Dedifferentiated amniotic fluid mesenchymal stem cell (primary cell): ENCODE results near the gene LSP1.
"Not testable (repeated sequence)": the region's sequence is repeated elsewhere in the genome, so short reads cannot be mapped to it uniquely, and the experiment has no call there.

ENCODE experiments used
- DNase-seq: peaks from one replicate; pipeline ENCODE4 v3.0.0-alpha.2; 2016; ENCODE audit errors: extremely low spot score

Gene LSP1

DNA sequence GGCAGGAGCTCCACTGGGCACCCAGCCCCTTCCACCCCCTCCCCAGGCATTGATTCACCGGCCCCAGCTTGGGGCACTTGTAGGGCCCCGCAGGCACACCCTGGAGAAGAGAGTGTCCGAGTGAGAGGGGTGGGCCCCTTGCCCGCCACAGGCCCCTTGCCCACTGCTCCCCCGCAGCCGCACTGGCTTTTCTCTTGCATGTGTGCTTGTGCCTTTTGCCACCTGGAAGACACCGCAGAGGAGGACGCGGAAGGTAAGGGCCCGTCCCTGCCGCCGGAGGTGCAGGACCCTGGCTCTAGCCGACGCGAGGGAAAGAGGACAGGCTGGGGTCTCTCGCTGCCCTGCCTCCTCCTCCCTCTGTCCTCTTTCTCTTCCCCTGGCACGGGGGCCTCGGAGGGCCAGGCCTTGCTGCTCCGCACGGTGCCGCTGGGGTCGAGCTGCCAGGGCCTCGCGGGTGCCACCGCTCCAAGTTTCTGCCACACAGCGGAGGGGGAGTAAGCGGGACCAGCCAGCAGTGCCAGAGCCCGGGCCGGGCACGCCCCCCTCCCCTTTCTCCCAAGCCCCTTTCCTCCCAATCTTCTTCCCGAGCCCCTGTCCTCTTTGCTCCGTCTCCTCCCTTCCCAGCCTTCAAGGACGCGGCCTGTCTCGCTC lies 76.1 kb downstream of the LSP1 start:
- DNase-seq = no peak

DNA sequence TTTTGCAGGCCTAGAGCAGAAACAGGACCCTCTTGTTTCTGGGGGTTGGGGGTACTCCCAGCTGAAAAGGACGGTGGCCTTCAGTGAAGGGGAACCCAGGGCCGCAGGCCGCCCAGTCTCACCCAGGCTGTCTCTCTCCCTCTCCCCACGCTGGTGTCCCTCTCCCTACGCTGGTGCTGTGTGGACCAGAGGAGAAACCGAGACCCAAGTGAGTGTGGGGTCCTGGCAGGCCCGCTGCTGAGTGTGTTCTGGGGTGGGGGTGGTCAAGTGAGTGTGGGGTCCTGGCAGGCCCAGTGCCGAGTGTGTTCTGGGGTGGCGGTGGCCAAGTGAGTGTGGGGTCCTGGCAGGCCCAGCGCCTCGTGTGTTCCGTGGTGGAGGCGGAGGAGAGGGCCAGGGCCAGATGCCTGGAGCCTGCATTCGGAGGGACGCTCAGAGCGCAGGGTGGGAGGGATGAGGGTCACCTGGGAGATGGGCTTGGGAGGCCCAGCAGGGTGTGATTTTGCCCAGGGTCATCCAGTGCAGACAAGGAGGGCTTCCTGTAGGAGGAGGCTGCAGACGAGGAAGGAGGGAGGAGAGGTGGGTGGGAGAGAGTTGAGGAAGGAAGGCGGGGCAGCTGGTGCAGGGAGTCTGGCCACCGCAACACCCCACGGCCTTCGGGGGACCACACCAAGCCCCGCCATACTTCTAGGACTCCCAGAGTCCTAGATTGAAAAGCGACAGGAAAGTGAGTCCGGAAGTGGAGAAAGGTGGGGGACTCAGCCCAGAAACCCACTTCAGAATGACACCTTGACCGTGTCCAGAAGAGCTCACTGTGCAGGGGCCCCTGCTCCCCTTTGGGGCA lies 77.0 kb downstream of the LSP1 start:
- no peak for DNase-seq

- DNase-seq = no peak
Measured at GRCh38 chr11:1930462-1930830, 77.6 kb downstream of the LSP1 start.

- peak; percentile 24 for DNase-seq
Measured at GRCh38 chr11:1931341-1932104, 78.6 kb downstream of the LSP1 start.

DNA sequence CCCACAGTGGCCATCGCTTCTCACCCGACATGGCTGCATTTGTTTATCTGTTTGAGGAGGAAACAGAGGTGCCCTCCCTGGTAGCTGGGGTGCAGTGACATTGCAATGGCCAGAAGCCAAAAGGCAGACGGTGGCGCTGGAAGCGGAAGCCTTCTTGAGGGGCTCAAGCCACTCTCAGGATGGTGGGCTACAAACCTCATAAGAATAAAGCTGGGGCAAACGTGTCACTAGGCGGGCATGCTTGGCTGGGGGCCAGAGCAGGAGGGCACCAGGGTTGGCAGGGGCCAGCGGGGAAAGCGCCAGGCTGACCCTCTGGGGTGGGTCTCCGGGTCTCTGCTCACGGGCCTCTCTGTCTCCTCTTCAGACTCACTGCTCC lies 79.2 kb downstream of the LSP1 start:
- no peak for DNase-seq

DNA sequence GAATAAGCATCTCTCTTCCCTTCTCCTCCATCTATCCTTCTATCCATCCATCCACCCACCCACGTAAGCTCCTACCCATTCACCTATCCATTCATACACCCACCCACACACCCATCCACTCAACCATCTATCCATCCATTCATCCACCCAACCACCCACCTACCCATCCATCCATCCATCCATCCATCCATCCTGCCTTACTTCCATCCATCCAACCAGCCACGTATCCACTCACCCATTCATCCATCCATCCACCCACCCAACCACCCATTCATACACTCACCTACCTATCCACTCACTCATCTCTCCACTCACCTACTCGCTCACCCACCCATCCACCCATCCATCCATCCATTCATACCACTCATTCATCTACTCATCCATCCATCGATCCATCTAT lies 79.8 kb downstream of the LSP1 start:
- DNase-seq = no peak

DNA sequence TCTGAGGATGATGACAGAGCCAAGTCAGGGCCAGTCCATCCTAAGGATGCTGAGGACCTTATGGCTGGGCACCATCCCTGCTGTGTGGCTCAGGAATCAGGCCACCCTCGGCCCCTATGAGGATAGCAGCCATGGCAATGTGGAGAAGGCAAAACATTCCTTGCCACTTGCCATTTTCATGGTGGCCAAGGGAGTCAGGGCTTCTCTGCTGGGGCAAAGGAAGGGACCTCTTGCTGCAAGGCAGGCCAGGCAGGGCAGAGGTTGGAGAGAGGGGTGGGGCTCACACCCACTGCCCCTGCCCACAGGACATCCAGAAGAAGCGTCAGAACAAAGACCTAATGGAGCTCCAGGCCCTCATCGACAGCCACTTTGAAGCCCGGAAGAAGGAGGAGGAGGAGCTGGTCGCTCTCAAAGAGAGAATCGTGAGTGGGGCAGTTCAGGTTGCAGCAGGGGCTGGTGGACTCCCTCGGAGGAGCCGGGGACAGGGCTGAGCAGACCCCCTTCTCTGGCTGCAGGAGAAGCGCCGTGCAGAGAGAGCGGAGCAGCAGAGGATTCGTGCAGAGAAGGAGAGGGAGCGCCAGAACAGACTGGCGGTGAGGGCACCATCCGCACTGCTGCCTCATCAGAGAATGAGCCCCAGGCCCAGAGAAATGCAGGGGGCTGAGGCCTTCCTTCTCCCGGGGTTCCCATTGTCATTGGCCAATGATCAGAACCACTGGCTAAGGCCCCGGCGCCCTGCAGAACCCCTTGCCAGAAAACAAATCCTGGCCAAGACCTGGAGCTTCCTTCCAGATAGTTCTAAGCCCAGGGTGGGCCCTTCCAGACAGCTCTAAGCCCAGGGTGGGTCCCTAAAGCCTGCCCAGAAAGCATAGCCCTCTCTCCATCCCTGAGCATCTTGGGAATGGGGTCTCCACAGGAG lies 80.8 kb downstream of the LSP1 start:
- no peak for DNase-seq

DNA sequence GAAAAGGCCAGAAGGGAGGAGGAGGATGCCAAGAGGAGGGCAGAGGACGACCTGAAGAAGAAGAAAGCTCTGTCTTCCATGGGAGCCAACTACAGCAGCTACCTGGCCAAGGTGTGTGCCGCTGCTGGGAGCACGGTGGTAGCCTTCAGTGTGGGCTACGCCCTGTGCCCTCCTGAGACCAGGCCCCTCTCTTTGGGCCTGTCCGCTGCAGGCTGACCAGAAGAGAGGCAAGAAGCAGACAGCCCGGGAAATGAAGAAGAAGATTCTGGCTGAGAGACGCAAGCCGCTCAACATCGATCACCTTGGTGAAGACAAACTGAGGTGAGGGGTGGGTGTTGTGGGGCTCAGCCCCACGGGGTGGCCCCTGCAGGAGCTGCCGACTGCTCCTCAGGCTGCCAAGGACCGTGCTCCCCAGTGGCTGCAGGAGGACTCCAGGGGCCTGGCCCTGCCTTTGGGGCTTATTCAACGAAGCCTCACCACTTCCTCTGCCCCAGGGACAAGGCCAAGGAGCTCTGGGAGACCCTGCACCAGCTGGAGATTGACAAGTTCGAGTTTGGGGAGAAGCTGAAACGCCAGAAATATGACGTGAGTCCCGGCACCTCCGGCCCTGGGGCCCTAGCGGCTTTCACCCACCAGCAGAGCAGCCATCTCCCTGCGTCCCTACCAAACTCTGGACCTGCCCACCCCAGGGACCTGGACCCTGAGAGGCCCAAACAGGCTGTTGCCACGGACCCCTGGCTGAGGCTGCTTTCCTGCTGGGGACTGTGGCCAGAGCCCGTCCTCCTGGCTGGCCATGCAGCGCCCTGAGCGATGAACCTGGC lies 81.7 kb downstream of the LSP1 start:
- no peak for DNase-seq

DNA sequence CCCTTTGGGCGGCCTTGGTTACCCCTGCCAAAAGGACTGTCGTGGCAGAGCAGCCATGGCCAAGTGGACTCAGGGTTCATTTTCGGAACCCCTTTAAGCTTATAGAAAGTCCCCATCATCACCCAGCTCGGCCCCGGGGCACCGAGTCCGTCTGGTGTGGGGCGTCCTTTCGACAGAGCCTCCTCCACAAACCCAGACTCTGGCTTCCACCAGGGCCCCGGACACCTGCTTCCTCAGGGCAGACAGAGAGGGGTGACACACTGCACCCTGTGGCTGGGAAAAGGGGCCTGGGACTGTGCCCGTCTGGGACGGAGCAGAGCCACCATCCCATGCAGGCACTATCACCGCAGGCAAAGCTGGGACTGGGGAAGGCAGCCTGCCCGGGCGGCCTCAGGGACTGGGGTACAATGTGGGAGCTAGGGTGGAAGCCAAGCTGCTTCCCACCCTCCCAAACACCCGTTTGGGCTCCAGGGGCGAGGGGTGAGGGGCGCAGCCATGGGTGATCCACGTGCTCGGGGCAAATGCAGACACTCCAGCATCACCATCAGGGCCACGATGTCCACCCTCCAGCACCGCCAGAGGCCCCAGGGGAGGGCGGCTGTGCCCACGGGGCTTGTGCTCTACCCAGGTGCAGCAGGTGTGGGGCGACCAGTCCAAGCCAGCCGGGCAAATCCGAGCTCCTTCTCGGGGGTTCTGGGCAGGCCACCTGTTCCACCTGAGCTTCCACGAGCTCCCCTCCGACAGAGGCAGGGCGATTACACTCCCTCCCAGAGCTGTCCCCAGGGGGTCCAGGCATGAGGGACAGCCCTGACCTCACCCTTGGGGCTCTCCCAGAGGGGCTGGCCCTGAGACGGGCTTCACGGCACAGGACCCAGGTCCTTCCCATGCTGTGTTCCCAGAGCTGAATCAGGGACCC lies 82.5 kb downstream of the LSP1 start:
- DNase-seq = no peak

DNA sequence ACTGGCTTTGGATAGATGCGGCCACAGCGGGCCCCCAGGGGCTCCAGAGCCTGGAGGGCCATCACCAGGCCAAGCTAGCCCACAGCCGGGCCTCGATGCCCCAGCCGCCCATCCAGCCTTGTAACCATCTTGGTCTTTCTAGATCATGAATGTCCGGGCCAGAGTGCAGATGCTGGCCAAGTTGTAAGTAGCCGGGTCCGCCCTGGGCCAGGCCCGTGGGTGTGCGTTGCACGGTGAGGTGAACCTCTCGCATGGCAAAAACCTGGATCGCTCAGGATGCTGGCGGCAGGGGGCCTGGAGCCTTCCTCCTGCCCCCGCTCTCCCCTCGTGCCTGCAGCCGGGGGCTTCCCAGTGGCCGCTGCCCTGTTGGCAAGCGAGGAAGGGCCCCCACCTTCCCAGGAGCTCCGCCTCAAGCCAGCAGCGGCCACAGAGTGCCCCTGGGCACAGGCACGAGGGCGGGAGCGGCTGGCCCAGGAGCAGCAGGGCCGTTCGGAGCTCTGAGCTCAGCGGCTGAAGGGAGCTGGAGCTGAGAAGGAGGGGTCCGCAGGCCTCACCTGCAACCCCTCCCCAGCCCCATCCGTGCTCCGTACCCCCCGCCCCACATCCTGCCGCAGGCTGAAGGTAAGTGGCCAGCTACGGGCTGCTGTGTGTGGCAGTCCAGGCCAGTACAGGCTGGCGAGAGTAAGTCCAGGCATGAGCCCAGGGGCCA lies 83.3 kb downstream of the LSP1 start:
- no peak for DNase-seq

DNA sequence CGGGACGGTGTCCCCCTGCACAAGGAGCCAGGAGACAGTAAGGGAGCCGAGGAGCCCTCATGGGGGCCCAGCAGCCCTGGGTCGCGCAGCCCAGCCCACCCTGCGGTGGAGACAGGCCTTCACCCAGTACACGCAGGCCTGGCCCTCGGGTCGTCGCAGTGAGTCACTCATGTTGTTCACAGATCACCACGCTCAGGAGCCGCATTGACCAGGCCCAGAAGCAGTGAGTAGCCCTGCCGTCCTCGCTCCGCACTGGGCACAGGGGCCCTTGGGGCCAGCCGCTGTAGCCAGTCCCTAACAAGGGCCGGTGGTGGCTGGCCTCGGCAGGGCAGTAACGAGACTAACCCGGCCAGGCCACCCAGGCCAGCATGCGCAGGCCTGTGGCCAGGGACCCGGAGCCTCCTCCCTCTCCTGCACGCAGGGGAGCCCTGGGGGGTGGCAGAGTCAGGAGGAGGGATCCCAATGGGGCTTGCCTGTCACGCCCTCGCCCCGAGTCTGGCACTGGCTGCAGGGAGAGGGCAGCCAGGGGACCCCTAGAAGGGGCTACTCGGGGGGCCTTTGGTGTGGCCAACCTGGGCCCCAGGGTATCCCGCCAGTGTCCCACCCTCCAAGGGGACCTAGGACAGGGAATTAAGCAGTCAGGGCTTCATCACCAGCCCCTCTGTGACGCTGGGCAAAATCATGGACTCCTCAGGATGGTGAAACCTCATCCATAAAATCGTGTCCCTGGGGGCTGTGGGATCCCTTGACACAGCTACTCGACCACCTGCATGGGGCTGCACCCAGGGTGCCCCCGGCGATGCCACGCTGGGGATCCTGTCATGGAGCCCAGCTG lies 84.1 kb downstream of the LSP1 start:
- DNase-seq = no peak

DNA sequence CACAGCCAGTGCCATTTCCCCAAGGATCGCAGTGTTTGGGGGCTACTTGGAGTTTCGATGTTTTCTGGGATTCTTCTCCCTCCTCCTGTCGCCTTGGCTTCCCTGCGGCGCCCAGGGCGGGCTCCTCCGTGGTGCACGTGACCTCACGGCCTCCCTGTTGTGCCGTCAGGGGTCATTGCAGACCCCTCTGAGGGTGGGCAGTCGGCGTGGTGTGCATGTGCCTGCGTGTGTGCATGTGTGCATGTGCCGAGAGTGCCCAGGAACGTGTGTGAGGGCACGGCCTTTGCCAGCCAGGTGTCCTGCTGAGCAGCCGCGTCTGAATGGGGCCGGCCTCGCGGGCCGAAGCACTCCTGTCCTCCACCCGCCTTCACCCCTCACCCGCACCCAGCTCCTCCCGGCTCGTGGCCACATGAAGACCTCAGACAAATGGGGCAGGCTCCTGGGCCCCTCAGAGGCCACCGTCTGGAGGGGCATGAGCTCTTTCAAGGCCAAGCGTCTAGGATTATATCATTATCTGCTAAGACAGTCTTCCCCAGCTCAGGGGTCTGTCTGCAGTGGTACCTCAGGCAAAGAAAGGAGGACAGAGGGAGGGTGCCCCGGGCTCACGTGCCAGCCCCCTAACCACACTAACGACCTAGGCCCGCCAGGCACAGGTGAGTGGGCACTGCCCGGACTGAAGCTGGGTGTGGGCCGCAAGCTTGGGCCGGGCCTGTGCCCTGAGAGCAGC lies 84.9 kb downstream of the LSP1 start:
- no peak for DNase-seq

GRCh38 chr11:1938343-1939005 lies 85.6 kb downstream of the LSP1 start:
- no peak for DNase-seq

- no peak for DNase-seq
Measured at GRCh38 chr11:1939006-1939625, 86.2 kb downstream of the LSP1 start.

DNA sequence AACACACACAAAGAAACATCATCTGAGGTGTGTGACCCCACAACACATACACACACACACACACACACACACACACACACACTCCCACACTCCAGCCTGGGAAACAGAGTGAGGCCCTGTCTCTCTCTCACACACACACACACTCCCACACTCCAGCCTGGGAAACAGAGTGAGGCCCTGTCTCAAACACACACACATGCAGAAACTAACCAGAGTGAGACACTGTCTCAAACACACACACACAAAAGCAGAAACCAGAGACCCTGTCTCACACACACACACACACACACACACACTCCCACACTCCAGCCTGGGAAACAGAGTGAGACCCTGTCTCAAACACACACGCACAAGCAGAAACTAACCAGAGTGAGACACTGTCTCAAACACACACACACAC lies 86.9 kb downstream of the LSP1 start:
- DNase-seq = not testable (repeated sequence)
